Measurements from ENCODE around the gene IRF2.

IRF2 gene

GRCh38 chr4:184427687-184428086 is 46.7 kb downstream of the IRF2 start:
- no peak for DNase-seq

DNA sequence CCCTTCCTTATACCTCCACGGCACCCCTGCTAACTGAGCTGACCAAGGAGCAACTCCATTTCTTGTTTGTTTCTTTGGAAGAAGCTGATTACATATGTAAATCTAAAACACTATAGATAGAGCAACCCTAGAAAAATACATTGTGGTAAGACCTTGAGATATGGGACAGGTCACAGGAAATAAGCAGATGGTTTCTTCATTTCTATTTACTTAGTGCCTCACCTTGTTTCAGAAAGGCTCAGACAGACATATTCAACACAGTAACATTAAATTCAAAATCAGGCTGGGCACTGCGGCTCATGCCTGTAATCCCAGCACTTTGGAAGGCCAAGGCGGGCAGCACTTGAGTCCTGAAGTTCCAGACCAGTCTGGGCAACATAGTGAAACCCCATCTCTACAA is 47.3 kb downstream of the IRF2 start:
- no peak for DNase-seq

GRCh38 chr4:184424993-184425758 is 49.2 kb downstream of the IRF2 start:
- no peak for DNase-seq

DNA sequence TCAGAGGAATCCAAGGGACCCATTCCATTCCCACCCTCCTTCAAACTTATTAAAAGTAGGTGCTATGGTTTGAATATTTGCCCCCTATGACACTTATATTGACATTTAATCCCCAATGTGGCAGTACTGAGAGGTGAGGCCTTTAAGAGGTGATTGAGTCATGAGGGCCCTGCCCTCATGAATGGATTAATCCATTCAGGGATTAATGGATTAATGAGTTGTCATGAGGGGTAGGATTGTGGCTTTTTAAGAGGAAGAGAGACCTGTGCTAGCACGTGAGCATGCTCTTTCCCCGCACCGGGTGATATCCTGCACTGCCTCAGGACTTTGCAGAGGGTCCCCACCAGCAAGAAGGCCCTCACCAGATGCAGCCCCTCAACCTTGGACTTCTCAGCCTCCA is 50.1 kb downstream of the IRF2 start:
- no peak for DNase-seq

- no peak for DNase-seq
These were observed 51.2 kb downstream of the IRF2 start for GRCh38 chr4:184423003-184423686.

DNA sequence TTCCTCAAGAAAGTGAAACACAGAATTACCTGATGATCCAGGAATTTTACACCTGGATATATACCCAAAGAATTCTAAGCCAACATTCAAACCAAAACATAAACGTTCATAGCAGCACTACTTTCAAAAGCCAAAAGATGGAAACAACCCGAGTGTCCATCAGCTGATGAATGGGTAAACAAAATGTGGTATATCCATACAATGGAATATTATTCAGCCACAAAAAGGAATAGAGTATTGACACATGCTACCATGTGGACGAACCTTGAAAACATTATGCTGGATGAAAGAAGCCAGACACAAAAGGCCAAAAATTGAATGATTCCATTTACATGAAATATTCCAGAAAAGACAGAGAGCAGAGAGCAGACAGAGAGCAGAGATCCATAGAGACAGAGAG is 52.0 kb downstream of the IRF2 start:
- no peak for DNase-seq

DNA sequence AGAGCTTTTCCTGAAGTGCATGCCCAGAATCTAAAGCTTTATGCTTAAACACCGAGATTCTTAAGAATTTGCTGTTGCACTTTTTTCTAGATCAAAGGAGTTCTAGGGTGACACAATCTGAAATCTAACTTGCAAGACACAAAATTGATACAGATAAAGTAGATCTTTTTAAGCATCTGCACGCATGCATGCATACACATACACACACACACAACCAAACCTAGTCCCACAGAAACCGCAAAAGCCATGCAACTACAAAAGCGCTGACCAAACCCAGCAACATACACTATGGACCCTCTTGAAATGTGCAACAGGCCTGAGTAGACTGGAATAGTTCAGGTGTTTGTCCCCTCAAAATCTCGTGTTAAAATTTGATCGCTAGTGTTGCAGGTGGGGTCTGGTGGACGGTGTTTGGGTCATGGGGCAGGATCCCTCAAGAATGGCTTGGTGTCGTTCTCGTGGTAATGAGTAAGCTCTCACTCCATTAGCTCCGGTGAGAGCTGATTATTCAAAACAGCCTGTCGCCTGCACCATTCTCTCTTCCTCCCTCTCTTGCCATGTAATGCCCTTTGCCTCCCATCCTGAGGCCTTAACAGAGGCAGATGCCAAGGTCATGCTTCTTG is 52.7 kb downstream of the IRF2 start:
- peak; percentile 51 to 52 for DNase-seq

GRCh38 chr4:184420881-184421416 is 53.4 kb downstream of the IRF2 start:
- DNase-seq = no peak

- DNase-seq = peak in 1 of 2 experiments; percentile 46
These were observed 53.9 kb downstream of the IRF2 start for GRCh38 chr4:184420402-184420801.

GRCh38 chr4:184419976-184420375 is 54.4 kb downstream of the IRF2 start:
- no peak for DNase-seq

DNA sequence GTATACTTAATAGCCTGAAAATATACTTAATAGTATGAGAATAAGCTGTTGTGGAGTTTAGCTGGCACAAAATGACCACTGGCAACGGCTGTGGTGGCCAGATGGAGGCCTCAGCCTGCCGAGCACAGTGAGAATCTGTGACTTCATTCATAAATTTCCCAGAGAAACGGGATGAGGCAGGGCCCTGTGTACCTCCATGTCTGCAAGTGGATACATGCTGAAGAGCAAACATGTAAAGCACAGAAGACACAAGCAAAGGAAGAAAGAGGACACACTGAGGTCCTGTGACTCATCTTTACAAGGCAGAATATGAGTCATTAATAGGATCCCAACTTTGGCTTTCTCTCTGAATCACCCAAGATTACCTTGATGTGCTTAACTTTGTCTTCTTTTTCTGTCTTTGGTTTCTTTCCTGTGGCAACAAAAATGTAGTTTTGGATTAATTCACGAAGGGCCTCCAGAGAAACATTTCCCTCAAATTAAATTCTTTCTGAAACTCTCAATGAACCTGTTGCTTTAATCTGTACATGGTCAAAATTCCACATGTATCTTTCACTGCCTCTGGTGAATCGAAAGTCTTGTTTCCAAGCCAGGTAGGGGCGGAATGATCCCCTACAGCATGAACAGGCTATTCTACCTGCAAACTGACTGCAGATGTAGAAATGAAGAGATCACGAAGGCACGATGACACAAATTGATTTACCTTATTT is 56.4 kb downstream of the IRF2 start:
- DNase-seq = peak; percentile 40 to 42

DNA sequence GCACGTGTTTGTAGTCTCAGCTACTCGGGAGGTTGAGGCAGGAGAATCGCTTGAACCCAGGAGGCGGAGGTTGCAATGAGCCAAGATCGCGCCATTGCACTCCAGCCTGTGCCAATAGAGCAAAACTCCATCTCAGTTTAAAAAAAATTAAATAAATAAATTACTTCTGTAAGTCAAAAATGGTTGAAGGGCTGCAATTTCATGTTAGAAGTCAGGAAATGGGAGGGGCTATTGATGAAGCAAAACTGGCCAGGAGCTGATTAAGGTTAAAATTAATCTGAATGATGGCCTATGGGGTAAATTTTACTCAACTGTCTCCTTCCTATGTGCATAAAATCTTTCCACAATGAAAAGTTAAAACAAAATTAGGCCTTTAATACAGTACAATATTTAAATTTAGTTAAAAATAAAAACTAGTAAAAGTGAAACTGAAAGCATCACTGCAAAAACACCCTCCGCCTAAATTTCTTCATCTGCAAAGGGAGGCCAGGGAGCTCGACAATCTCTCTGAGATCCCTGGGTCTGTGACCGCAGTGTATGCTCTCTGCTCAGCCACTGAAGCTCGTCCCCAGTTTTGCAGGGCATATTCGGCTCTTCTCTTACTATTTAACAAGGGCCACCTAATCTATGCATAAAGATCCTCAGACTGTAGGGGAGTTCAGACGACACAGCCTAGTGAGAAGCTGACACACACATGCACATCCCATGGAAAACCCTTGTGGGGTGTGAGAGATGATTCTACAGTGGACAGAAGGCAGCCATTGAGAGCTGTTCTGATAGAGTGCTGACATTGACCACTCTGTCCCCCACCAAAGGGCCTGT is 57.2 kb downstream of the IRF2 start:
- DNase-seq = peak; percentile 54 to 63

GRCh38 chr4:184415071-184415470 is 59.3 kb downstream of the IRF2 start:
- peak; percentile 36 to 41 for DNase-seq

DNA sequence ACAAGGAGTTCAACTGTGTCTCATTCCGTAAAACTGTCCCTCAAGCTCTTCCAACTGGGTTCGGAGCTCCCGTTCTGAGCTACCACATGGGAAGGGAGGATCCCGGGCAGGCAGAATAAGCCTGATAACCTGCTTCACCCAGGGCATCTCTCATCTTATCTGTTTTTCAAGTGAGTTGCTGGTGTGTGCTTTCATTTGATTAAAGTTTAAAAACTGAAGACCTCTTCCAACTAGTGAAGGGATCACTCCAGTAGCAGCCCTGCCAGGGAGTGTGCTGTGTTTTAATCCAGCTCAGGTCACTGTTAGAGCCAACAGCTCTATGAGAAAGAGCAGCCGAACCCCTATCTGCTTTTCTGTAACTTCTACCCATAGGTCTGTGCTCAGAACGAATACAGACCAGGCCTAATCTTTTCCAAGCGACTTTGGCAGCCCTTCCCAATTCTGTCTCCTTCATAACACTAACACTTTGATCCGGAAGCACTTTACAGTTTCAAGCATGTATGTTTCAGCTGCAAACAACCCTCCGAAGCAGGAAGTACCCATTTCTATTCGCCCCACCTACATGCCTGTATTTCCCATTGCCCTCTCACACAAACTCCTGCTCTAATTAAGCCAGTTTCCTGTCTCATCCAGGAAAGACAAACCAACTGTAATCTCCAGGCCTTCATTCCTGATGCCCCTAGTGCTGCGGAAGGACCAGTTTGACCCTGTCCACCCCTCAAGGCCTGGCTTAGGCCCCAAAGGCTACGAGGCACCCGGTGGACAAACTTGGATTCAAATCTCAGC is 60.9 kb downstream of the IRF2 start:
- DNase-seq = no peak

DNA sequence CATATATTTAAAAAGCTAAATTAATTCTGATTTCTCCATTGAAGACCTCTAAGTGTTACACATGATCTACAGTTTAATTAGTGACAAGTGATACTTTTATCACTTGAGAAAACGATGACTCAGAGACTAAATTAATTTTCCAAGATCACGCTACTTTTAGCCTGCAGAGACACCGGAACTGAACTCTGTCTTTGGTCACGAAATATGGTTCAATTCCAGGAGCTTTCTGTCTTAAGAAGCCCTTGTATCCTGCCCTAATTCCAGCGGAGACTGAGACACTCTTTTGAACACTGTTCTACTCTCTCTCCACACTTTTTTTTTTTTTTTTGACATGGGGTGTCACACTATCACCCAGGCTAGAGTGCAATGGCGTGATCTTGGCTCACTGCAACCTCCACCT is 63.6 kb downstream of the IRF2 start:
- no peak for DNase-seq

- peak; percentile 37 to 38 for DNase-seq
These were observed 64.2 kb downstream of the IRF2 start for GRCh38 chr4:184409911-184410692.

- DNase-seq = no peak
These were observed 64.8 kb downstream of the IRF2 start for GRCh38 chr4:184409502-184409901.

GRCh38 chr4:184408684-184409081 is 65.7 kb downstream of the IRF2 start:
- DNase-seq = no peak

- no peak for DNase-seq
These were observed 66.2 kb downstream of the IRF2 start for GRCh38 chr4:184408021-184408683.

GRCh38 chr4:184406958-184407391 is 67.4 kb downstream of the IRF2 start:
- DNase-seq = no peak
